Naive thymus-derived CD4-positive, alpha-beta T cell (primary cell): ENCODE results near the gene ELAPOR1. TPM values are rescaled to one million over a fixed set of nuclear protein-coding genes. Genes with fewer than 3 reads are reported as not detected.

Experiments used
- ATAC-seq: fragments of 150-1000 bp; cut with Tn5 transposase; 2 replicates; pipeline ENCODE4 v1.10.0; 2021; ENCODE audit warnings: mild to moderate bottlenecking, moderate library complexity
- CTCF ChIA-PET: fragments of 350-600 bp; sonication (Branson Sonifier 250); formaldehyde crosslinking; loops from one replicate; lab custom pipeline; 2021; ENCODE audit warnings: antibody characterized with exemption; lab: Charles Lee
- POLR2A ChIA-PET: fragments of 350-600 bp; sonication (Branson Sonifier 250); formaldehyde crosslinking; loops from one replicate; lab custom pipeline; 2021; ENCODE audit warnings: antibody characterized with exemption, inconsistent platforms; lab: Charles Lee
- DNase-seq, 9 donors: peaks; one replicate each; pipeline versions ENCODE4 v3.0.0 to v3.0.0-alpha.2; 2020 to 2022; ENCODE audit warnings: mixed read lengths in 1 of 9
- H3K27ac ChIP-seq: one replicate; pipeline ENCODE4 v1.7.0; 2013; ENCODE audit warnings: mild to moderate bottlenecking, low read depth, low read length, moderate library complexity
- H3K27me3 ChIP-seq, 2 donors: one replicate each; pipeline ENCODE4 v1.7.0; 2013; ENCODE audit warnings: low read length in 2 of 2, mild to moderate bottlenecking in 2 of 2, moderate library complexity in 2 of 2; ENCODE audit not compliant: control insufficient read depth in 2 of 2, insufficient read depth in 2 of 2
- H3K36me3 ChIP-seq, 3 experiments: 1 replicate in 2 of 3; 2 replicates in 1 of 3; pipeline ENCODE4 v1.7.0; 2013; ENCODE audit warnings: low read length in 3 of 3, mild to moderate bottlenecking in 3 of 3, moderate library complexity in 1 of 3; ENCODE audit not compliant: insufficient read depth in 3 of 3, control insufficient read depth in 2 of 3
- H3K4me1 ChIP-seq, 2 donors: one replicate each; pipeline ENCODE4 v1.7.0; 2013; ENCODE audit warnings: low read length in 2 of 2, mild to moderate bottlenecking in 2 of 2, moderate library complexity in 1 of 2; ENCODE audit not compliant: control insufficient read depth in 2 of 2, insufficient read depth in 2 of 2
- H3K4me3 ChIP-seq: 2 replicates; pipeline ENCODE4 v1.7.0; 2013; ENCODE audit warnings: mild to moderate bottlenecking, low read length
- H3K9me3 ChIP-seq, 3 experiments: 1 replicate in 2 of 3; 2 replicates in 1 of 3; pipeline ENCODE4 v1.7.0; 2013; ENCODE audit warnings: low read length in 3 of 3; ENCODE audit not compliant: control insufficient read depth in 2 of 3
- H3K27ac Mint-ChIP-seq, 9 donors: one replicate each; pipeline ENCODE4 v1.8.0; 2020 to 2022; ENCODE audit warnings: mixed read lengths in 9 of 9, mild to moderate bottlenecking in 8 of 9, moderate library complexity in 5 of 9, inconsistent platforms in 2 of 9
- H3K27me3 Mint-ChIP-seq, 5 donors: one replicate each; pipeline ENCODE4 v1.8.0; 2021 to 2022; ENCODE audit warnings: mixed read lengths in 5 of 5, mild to moderate bottlenecking in 1 of 5
- H3K36me3 Mint-ChIP-seq, 5 donors: one replicate each; pipeline ENCODE4 v1.8.0; 2020 to 2022; ENCODE audit warnings: mixed read lengths in 5 of 5, mild to moderate bottlenecking in 3 of 5, inconsistent platforms in 1 of 5
- H3K4me1 Mint-ChIP-seq, 7 donors: one replicate each; pipeline ENCODE4 v1.8.0; 2020 to 2022; ENCODE audit warnings: mixed read lengths in 7 of 7, mild to moderate bottlenecking in 3 of 7, inconsistent platforms in 1 of 7
- H3K4me3 Mint-ChIP-seq, 10 donors: one replicate each; pipeline ENCODE4 v1.8.0; 2020 to 2022; ENCODE audit warnings: mild to moderate bottlenecking in 10 of 10, mixed read lengths in 10 of 10, moderate library complexity in 6 of 10, inconsistent platforms in 2 of 10
- H3K9me3 Mint-ChIP-seq, 11 donors: one replicate each; pipeline ENCODE4 v1.8.0; 2020 to 2022; ENCODE audit warnings: mixed read lengths in 11 of 11, mild to moderate bottlenecking in 4 of 11, inconsistent platforms in 1 of 11, moderate library complexity in 1 of 11
- intact Hi-C, 2 donors: fragments of 100-400 bp; cut with micrococcal nuclease; formaldehyde crosslinking; loops; one replicate each; pipeline ENCODE4 v1.15.1; 2023
- polyA plus RNA-seq, 2 donors: library from polyadenylated mRNA; unstranded; fragments of 300-500 nt; fragmentation: Illumina TruSeq; gene quantifications; one replicate each; pipeline ENCODE4 v1.2.3, GENCODE V29; 2021
- total RNA-seq, 6 experiments: library from RNA in 5 of 6; stranded (reverse) in 5 of 6; gene quantifications; 1 replicate in 5 of 6; 2 replicates in 1 of 6; pipeline ENCODE4 v1.2.3 and lab custom pipeline; 2021 to 2026

ELAPOR1 gene
- total and polyA plus RNA-seq, 7 experiments from 2014 or later: 4.4 to 12.3 (median 7.1) TPM

GRCh38 chr1:109112652-109113285 is 1.1 kb upstream of the ELAPOR1 start:
- Histone ChIP-seq H3K36me3 (no peaks in the 10 kb centered on the region), H3K4me1 (peaks cover 16 to 21% of the 10 kb centered on the region in 2 donors), H3K4me3 (peak overlapping the region; percentile 68), H3K27me3 (no peaks in the 10 kb centered on the region), H3K27ac (peak overlapping the region; percentile 68), H3K9me3 (no peaks in the 10 kb centered on the region)
- CTCF ChIA-PET: interaction anchor here (0.7 to 4.3 kb wide), 8 partner anchors 12 to 784 kb away, joined by 3 to 39 read pairs (median 4); partner anchors contain the start of genes ATXN7L2 and PRPF38B
- intact Hi-C loops: loop anchor here (1.0 to 5.0 kb wide), 16 partner anchors 12 to 600 kb away; partner anchors contain the start of genes CLCC1 (in 2 of the 2), PRPF38B (in 2 of the 2), STXBP3 (in 2 of the 2) and WDR47 (in 2 of the 2)
- Mint-ChIP-seq H3K4me3 (peak overlapping the region; percentile 78 to 93 (median 88)), H3K27ac (peak overlapping the region; percentile 84 to 96 (median 92)), H3K4me1 (peaks cover 23 to 40% (median 28%) of the 10 kb centered on the region in 7 donors), H3K9me3 (peaks cover 0 to 9% (median 0%) of the 10 kb centered on the region in 11 donors), H3K36me3 (peaks cover 0 to 4% (median 0%) of the 10 kb centered on the region in 5 donors), H3K27me3 (peaks cover 0 to 41% (median 0%) of the 10 kb centered on the region in 5 donors)
- POLR2A ChIA-PET: interaction anchor here (0.6 to 8.1 kb wide), 8 partner anchors 12 to 405 kb away, joined by 3 to 89 read pairs (median 3); partner anchors contain the start of gene TMEM167B
- DNase-seq: peak; percentile 75 to 93 (median 85)
- peak; percentile 75 for ATAC-seq

DNA sequence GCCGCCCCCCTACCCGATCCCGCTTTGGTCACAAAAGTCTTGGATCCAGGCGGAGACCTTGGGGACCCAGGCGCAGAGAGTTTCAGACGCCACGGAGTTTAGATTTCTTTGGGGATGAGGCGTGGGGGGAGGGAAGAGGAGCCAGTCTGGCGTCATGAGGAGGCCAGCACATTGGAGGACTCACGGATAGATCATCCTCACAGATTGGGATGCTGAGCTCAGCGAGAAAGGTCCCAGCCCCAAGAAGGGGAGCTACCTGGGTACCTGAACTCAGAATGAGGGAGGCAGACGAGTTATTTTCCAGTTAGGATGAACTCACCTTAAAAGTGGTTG is 393 bp downstream of the ELAPOR1 start:
- peak overlapping the region; percentile 83 to 93 (median 86) for H3K4me3 Mint-ChIP-seq
- Histone ChIP-seq H3K9me3 (no peaks in the 10 kb centered on the region), H3K4me3 (peak overlapping the region; percentile 68), H3K4me1 (peaks cover 16 to 21% of the 10 kb centered on the region in 2 donors), H3K36me3 (no peaks in the 10 kb centered on the region), H3K27me3 (no peaks in the 10 kb centered on the region), H3K27ac (peak overlapping the region; percentile 41)
- ChIA-PET CTCF (interaction anchor here (4.3 kb wide), 1 partner anchor 14 kb away, joined by 39 read pairs; no protein-coding TSS in a partner anchor), POLR2A (interaction anchor here (0.7 to 8.1 kb wide), 4 partner anchors 13 to 417 kb away, joined by 3 to 89 read pairs (median 4); partner anchors contain the start of genes TAF13 and WDR47)
- ATAC-seq (no peak), DNase-seq (no peak)
- H3K27ac Mint-ChIP-seq: peak overlapping the region in 5 of 9 donors; percentile 5 to 93 (median 76)
- H3K36me3 Mint-ChIP-seq: peaks cover 0 to 9% (median 5%) of the 10 kb centered on the region in 5 donors
- peaks cover 24 to 40% (median 30%) of the 10 kb centered on the region in 7 donors for H3K4me1 Mint-ChIP-seq
- H3K9me3 Mint-ChIP-seq: peaks cover 0 to 9% (median 0%) of the 10 kb centered on the region in 11 donors
- peaks cover 0 to 37% (median 0%) of the 10 kb centered on the region in 5 donors for H3K27me3 Mint-ChIP-seq
- intact Hi-C loops: loop anchor here (1.0 to 5.0 kb wide), 8 partner anchors 39 to 552 kb away; partner anchors contain the start of genes ATXN7L2 (in 1 of the 2), EEIG2 (in 1 of the 2), SARS1 (in 1 of the 2) and SORT1 (in 1 of the 2)

DNA sequence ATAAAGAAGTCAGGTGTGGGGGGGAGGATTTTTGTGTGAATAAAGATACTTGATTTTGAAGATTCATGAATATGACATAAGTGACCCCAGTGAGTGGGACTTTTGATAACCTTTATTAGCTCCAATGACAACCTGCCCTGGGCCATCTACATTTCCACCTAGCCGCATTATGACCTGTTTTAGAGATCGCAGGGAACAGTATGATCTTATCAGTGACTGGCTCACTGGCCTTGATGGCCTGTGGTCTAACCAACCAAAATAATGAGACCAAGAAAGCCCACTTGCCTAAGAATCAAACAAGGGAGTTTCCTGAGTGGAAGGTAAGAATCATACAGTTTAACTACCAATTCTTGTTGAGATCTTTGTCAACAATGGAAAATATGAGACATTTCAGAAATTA is 1.8 kb downstream of the ELAPOR1 start:
- no peak for ATAC-seq
- peaks cover 0 to 9% (median 0%) of the 10 kb centered on the region in 11 donors for H3K9me3 Mint-ChIP-seq
- Histone ChIP-seq H3K27me3 (no peaks in the 10 kb centered on the region), H3K4me3 (no peak overlapping the region), H3K9me3 (no peaks in the 10 kb centered on the region), H3K4me1 (peaks cover 16 to 21% of the 10 kb centered on the region in 2 donors), H3K27ac (no peak overlapping the region), H3K36me3 (no peaks in the 10 kb centered on the region)
- H3K27ac Mint-ChIP-seq: peak overlapping the region in 1 of 9 donors; percentile 7
- H3K4me3 Mint-ChIP-seq: no peak overlapping the region
- ChIA-PET CTCF (interaction anchor here (1.0 kb wide), 1 partner anchor 287 kb away, joined by 3 read pairs; no protein-coding TSS in a partner anchor), POLR2A (interaction anchor here (0.9 to 8.1 kb wide), 2 partner anchors 14 to 74 kb away, joined by 3 to 89 read pairs; partner anchors contain the start of gene WDR47)
- H3K36me3 Mint-ChIP-seq: peaks cover 0 to 9% (median 5%) of the 10 kb centered on the region in 5 donors
- no peak for DNase-seq
- peaks cover 0 to 25% (median 0%) of the 10 kb centered on the region in 5 donors for H3K27me3 Mint-ChIP-seq
- intact Hi-C loops: no loop called here
- H3K4me1 Mint-ChIP-seq: peaks cover 24 to 35% (median 28%) of the 10 kb centered on the region in 7 donors

GRCh38 chr1:109116286-109116685 is 2.4 kb downstream of the ELAPOR1 start:
- Mint-ChIP-seq H3K27ac (peak overlapping the region in 1 of 9 donors; percentile 19), H3K36me3 (peaks cover 0 to 9% (median 5%) of the 10 kb centered on the region in 5 donors), H3K4me3 (no peak overlapping the region), H3K4me1 (peaks cover 24 to 35% (median 28%) of the 10 kb centered on the region in 7 donors), H3K9me3 (peaks cover 0 to 9% (median 0%) of the 10 kb centered on the region in 11 donors), H3K27me3 (peaks cover 0 to 22% (median 0%) of the 10 kb centered on the region in 5 donors)
- H3K4me3 ChIP-seq: no peak overlapping the region
- H3K36me3 ChIP-seq: no peaks in the 10 kb centered on the region
- H3K27me3 ChIP-seq: no peaks in the 10 kb centered on the region
- POLR2A ChIA-PET: interaction anchor here (0.9 to 8.1 kb wide), 3 partner anchors 15 to 74 kb away, joined by 3 to 89 read pairs (median 6); partner anchors contain the start of gene WDR47
- ATAC-seq (no peak), DNase-seq (no peak)
- CTCF ChIA-PET: interaction anchor here (0.6 kb wide), 1 partner anchor 289 kb away, joined by 4 read pairs; no protein-coding TSS in a partner anchor
- H3K27ac ChIP-seq: no peak overlapping the region
- no peaks in the 10 kb centered on the region for H3K9me3 ChIP-seq
- intact Hi-C loops: no loop called here
- peaks cover 16 to 21% of the 10 kb centered on the region in 2 donors for H3K4me1 ChIP-seq

- Mint-ChIP-seq H3K36me3 (peaks cover 0 to 9% (median 5%) of the 10 kb centered on the region in 5 donors), H3K9me3 (peaks cover 0 to 5% (median 0%) of the 10 kb centered on the region in 11 donors), H3K27ac (no peak overlapping the region), H3K4me3 (no peak overlapping the region), H3K4me1 (peaks cover 13 to 20% (median 19%) of the 10 kb centered on the region in 7 donors), H3K27me3 (peaks cover 0 to 9% (median 0%) of the 10 kb centered on the region in 5 donors)
- DNase-seq (no peak), ATAC-seq (no peak)
- CTCF ChIA-PET: interaction anchor here (0.6 kb wide), 1 partner anchor 15 kb away, joined by 3 read pairs; no protein-coding TSS in a partner anchor
- Histone ChIP-seq H3K36me3 (no peaks in the 10 kb centered on the region), H3K4me1 (peaks cover 11 to 12% of the 10 kb centered on the region in 2 donors), H3K27me3 (no peaks in the 10 kb centered on the region), H3K27ac (no peak overlapping the region), H3K4me3 (no peak overlapping the region), H3K9me3 (no peaks in the 10 kb centered on the region)
- POLR2A ChIA-PET: interaction anchor here (1.6 kb wide), 1 partner anchor 18 kb away, joined by 6 read pairs; no protein-coding TSS in a partner anchor
- intact Hi-C loops: no loop called here
These were observed 4.2 kb downstream of the ELAPOR1 start for GRCh38 chr1:109118089-109118488.

DNA sequence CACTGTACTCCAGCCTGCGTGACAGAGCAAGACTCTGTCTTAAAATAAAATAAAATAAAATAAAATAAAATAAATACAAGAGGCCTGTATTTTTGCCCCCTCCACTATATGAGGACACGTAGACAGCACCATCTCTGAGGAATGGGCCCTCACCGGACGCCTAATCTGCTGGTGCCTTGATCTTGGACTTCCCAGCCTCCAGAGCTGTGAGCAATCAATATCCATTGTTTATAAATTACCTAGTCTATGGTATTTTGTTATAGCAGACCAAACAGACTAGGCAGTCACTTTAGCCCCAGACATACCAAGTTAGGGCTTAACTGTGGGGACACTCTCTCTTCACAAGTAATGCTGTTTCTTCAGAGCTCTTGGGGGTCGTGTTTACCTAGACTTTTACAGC is 6.4 kb downstream of the ELAPOR1 start:
- H3K27me3 Mint-ChIP-seq: no peaks in the 10 kb centered on the region
- H3K27ac ChIP-seq: no peak overlapping the region
- DNase-seq: no peak
- CTCF ChIA-PET: no interaction called here
- H3K36me3 Mint-ChIP-seq: peaks cover 0 to 9% (median 5%) of the 10 kb centered on the region in 5 donors
- H3K4me1 ChIP-seq: no peaks in the 10 kb centered on the region
- intact Hi-C loops: no loop called here
- H3K27ac Mint-ChIP-seq: no peak overlapping the region
- no peaks in the 10 kb centered on the region for H3K9me3 ChIP-seq
- H3K4me3 ChIP-seq: no peak overlapping the region
- H3K27me3 ChIP-seq: no peaks in the 10 kb centered on the region
- no peak overlapping the region for H3K4me3 Mint-ChIP-seq
- ATAC-seq: no peak
- H3K36me3 ChIP-seq: no peaks in the 10 kb centered on the region
- H3K9me3 Mint-ChIP-seq: peaks cover 0 to 3% (median 0%) of the 10 kb centered on the region in 11 donors
- H3K4me1 Mint-ChIP-seq: peaks cover 0 to 8% (median 0%) of the 10 kb centered on the region in 7 donors
- POLR2A ChIA-PET: no interaction called here
